Epidermal melanocyte (primary cell): ENCODE data around the gene PADI4.

Experiments
- DNase-seq: peaks from one replicate; pipeline ENCODE4 v3.0.0; 2011; ENCODE audit warnings: low spot score; ENCODE audit not compliant: insufficient read length

PADI4 gene

DNA sequence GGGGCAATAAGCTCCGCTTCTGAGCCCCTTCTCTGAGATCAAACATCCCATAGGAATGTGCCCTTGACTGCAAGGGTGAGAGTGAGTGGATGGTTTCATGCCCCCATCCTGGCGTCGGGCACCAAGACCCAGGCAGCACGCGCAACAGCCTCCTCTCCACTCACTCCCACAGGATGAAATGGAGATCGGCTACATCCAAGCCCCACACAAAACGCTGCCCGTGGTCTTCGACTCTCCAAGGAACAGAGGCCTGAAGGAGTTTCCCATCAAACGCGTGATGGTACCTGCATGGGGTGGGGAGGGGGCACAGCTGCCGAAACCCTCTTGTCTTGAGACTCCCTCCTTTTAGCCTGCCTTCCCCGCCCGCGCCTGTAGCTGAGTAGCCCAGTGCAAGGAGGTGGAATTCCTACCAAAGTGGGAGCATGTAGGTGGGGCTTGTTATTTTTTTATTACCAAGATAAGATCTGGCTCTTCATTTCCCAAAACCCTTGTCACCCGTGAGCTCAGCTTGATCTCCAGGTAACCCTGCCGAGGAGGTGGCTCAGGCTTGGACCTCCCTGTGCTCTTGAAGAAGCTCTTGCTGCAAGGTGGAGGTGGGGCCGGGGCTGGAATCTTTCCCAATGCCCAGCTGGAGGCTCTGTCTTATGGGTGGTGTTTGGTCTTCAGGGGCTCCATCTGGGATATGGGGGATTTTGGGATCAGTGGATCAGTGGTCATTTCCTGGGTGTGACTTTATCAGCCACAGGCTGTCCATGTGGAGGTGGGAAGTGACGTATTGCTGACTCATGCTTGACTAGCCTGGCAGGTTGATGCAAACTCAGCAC is 40.0 kb downstream of the PADI4 start:
- no peak for DNase-seq

DNA sequence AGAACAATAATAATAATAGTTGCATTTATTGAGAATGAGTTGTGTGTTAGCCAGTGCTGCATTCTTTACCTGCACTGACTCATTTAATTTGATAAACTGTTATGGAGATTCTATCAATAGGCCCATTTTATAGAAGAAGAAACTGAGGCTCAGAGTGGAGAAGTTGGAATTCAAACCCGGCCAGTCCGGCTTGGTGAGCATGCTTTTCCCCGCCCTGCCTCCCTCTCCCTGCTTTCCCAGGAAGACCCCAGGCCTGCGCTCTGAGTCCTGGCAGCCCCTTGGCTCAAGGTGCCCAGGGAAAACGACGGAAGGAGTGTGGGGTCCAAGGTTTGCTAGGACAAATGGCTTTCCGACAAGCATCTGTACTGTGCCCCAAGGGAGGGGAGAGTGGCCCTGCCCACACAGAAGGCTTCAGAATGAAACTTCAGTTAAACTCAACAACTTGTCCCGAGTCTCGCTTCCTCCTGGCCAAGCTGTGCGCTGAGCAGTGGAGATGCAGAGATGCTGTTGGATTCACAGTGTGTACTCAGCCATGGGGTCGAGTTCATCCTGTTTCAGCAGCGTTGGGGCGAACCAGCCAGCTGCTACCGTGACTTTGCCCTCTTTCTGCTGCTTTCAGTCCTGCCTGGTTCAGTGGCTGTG is 40.7 kb downstream of the PADI4 start:
- no peak for DNase-seq

DNA sequence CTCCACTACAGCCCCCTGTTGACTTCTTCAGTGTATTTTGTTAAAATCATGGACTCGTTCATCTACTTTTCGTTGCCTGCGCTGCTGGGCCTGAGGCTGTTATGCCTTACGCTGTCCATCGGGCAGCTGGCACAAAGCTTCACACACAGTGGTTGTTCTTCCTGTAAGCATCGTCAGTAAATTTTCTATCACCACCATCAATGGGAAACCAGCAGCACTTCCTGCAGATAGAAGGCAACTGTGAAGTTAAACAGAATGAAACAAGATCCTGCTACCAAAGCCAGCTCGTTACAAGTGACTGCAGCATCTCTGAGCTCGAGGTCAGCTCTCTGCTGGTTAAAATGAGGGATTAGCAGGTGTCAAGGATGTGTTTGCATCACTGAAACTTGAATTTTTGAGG is 42.1 kb downstream of the PADI4 start:
- DNase-seq = no peak

DNA sequence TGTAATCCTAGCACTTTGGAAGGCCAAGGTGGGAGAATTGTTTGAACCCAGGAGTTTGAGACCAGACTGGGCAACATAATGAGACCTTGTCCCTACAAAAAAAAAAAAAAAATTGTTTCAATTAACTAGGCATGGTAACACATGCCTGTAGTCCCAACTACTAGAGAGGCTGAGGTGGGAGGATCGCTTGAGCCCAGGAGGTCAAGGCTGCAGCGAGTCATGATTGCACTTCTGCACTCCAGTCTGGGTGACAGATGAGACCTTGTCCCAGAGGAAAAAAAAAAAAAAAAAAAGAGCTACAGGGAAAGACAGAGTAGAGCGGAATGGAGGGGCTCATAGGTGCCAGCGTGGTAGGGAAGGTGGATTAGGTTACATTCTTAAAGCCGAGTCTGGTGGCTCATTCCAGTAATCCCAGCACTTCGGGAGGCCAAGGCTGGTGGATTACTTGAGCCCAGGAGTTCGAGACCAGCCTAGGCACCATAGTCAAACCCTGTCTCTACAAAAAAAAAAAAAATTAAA is 43.0 kb downstream of the PADI4 start:
- DNase-seq = no peak

DNA sequence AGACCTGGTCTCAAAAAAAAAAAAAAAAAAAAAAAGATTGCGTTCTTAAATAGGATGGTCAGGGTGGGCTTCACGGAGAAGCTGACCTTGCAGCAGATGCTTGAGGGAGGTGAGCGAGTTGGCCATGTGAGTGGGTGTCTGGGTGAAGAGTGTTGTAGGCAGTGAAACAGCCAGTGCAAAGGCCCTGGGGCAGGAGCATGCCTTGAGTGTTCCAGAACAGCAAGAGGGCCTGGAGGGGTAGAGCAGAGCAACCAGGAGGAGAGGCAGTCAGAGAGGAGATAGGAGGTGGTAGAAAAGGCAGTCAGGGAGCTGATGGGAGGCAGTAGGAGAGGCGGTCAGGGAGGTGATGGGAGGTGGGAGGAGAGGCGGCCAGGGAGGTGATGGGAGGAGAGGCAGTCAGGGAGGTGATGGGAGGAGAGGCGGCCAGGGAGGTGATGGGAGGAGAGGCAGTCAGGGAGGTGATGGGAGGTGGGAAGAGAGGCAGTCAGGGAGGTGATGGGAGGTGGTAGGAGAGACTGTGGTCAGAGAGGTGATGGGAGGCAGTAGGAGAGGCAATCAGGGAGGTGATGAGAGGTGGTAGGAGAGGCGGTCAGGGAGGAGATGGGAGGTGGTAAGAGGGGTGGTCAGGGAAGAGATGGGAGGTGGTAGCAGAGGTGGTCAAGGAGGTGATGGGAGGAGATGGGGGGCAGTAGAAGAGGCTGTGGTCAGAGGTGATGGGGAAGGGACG is 43.8 kb downstream of the PADI4 start:
- DNase-seq = no peak

DNA sequence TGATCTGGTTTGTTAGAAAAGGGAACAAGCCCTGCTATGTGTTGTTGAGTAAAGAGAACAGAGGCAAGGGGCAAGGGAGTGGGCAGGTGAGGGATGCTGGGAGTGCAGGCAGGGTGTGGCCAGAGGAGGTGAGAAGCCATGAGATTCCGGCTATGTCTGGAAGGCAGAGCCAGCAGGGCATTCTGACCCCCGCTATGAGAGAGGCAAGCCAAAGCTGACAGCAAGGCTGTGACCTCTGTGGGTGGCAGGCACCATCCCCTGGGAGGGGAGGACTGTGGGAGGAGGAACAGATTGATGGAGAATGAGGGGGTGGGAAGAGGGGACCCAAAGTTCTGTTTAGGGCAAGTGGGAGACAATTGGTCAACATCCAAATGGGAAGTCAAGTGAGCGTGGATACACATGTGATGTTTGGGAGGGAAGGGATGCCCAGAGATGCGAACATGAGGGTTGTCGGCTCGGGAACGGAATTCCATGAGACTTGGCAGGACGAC is 44.5 kb downstream of the PADI4 start:
- no peak for DNase-seq

DNA sequence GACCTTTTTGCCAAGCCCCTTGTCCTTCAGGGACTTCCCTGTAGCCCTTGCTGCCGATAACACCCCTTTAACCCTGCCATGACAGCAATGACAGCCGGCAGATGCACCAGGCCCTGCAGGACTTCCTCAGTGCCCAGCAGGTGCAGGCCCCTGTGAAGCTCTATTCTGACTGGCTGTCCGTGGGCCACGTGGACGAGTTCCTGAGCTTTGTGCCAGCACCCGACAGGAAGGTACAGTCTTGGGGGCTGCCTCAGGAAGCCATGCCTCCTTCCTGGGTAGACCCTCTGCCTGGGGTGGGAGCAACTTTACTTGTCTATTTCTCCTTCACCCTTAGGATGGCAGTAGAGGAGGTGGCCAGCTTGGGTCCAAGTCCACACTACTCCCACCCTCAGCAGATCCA is 47.9 kb downstream of the PADI4 start:
- no peak for DNase-seq

DNA sequence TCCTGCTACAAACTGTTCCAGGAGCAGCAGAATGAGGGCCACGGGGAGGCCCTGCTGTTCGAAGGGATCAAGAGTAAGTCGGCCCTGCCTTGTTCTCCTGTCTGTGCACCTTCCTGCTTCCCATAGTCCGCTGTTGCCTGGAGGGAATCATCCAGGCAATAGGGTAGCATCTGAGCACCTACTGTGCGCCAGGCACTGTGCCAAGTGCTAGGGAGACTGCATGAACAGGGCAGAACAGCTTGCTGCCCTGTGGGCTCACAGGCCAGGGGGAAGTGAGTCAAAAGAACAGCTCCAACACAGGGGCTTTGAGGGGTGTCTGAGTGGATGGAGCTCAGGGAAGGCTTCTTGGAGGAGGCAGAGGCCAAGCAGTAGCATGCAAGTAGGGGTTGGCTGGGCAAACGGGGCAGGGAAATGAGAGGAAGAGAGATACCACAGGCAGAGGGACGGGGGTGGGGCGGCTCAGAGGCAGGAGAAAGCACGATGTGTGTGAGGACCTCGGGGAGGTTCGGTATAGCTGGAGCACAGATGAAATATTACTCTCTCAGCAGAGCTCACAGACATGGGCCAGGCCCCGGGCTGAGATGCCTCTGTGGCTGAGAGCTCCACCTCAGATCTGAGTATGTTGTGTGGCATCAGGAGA is 48.5 kb downstream of the PADI4 start:
- DNase-seq = no peak

DNA sequence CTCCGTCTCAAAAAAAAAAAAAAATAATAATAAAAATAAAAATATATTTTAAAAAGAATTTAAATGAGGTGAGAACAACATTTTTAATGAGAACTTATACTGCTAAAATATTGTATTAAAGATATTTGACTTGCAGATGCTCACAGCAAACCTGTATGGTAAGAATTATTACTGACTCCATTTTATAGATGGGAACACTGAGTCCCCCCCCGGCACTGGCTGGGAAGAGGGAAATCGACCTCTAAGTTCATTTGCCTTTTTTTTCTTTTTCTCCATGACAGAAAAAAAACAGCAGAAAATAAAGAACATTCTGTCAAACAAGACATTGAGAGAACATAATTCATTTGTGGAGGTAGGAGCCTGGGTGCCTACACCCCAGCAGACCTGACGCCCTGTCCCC is 50.6 kb downstream of the PADI4 start:
- DNase-seq = no peak

DNA sequence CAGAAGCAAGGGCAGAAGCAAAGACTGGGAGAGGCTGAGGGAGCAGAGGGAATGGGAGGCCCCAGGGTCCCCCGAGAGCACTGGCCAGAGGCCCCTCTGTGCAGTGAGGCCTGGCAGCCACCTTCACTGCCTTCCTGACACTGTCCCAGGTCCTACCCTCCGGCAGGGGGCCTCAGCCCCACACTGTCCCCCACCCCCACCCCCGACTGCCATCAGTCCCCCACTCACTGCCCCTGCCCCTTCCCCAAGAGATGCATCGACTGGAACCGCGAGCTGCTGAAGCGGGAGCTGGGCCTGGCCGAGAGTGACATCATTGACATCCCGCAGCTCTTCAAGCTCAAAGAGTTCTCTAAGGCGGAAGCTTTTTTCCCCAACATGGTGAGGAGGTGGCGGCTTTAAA is 51.0 kb downstream of the PADI4 start:
- no peak for DNase-seq

DNA sequence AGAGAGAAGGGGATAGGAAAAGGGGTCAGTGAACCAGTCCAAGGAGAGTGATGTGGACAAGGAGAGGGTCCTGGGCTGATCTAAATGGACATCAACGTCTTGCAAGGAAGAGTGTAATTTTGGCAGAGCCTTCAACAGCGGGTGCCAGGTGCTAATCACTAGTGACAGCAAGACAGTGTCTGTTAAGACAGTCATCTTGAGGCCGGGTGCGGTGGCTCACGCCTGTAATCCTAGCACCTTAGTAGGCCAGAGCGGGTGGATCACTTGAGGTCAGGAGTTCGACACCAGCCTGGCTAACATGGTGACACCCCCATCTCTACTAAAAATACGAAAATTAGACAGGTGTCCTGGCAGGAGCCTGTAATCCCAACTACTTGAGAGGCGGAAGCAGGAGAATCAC is 51.8 kb downstream of the PADI4 start:
- no peak for DNase-seq

DNA sequence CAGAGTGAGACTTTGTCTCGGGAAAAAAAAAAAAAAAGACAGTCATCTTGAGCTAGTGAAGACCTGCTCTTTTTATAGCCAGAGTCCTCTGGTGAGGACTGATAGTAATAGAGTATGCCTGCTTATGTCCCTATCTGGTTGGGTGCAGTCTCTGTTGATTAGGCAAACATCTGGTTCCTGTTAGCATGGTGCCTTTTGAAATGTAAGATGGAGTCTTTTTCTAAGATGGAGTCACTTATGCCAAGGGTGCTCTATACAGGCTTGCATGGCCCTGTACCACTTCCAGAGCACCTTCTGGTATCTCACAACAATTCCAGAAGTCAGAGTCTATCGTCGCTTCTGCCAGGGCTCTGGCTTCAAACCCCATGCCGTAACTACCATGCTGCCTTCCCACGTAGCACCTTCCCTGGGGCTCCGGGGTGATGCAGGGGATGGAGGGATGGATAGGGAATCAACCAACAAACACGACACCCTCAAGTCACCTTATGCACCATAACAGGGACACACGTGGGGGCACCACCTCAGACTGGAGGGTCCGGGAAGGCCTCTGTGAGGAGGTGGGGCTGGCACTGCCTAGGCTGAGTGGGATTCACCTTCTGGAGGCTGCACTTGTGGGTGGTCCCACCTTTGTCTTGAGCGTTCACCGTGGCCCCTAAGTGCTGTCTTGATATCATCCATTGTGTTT is 52.4 kb downstream of the PADI4 start:
- DNase-seq = peak; percentile 4

DNA sequence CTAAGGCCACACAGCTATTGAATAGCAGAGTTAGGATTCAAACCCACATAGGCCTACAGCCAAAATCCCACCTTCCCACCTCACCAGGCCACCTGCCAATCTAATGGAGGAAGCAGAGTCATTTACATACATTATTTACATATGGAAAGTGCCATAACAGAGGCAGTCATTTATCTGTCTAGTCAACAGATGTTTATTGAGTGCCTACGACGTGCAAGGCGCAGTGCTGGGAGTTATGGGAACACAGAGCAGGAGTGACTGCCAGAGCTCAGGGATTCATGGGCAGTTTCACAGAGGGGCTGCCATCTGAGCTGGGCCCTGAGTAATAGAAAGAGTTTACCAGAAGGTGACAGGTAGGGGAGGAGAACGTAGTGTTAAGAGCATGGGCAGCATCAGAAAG is 53.7 kb downstream of the PADI4 start:
- DNase-seq = no peak

DNA sequence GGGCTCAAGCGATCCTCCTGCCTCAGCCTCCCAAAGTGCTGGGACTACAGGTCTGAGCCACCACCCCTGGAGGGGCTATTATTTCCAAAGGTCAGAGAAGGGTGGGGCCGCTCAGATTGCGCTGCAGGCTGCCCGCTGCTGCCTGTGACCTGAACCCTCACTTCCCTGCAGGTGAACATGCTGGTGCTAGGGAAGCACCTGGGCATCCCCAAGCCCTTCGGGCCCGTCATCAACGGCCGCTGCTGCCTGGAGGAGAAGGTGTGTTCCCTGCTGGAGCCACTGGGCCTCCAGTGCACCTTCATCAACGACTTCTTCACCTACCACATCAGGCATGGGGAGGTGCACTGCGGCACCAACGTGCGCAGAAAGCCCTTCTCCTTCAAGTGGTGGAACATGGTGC is 55.4 kb downstream of the PADI4 start:
- no peak for DNase-seq

DNA sequence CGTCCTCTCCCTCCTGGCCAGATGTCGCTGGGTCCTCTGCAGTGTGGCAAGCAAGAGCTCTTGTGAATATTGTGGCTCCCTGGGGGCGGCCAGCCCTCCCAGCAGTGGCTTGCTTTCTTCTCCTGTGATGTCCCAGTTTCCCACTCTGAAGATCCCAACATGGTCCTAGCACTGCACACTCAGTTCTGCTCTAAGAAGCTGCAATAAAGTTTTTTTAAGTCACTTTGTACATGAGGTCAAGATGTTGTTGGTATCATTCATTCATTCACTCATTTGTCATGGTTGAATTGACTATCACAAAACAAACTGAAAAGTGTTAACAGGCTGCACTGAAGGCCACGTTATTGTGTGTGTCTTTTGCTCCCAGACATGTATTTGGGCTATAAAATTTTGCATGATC is 55.8 kb downstream of the PADI4 start:
- DNase-seq = no peak

DNA sequence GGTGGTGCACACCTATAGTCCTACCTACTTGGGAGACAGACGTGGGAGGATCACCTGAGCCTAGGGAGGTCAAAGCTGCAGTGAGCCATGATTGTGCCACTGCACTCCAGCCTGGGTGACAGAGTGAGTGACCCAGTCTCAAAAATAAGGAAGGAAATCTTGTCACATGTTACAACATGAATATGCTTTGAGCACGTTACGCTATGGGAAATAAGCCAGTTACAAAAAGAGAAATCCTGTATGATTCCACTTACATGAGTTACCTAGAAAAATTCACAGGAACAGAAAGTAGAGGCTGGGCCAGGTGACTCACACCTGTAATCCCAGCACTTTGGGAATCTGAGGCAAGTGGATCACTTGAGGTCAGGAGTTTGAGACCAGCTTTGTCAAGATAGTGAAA is 57.3 kb downstream of the PADI4 start:
- DNase-seq = no peak

DNA sequence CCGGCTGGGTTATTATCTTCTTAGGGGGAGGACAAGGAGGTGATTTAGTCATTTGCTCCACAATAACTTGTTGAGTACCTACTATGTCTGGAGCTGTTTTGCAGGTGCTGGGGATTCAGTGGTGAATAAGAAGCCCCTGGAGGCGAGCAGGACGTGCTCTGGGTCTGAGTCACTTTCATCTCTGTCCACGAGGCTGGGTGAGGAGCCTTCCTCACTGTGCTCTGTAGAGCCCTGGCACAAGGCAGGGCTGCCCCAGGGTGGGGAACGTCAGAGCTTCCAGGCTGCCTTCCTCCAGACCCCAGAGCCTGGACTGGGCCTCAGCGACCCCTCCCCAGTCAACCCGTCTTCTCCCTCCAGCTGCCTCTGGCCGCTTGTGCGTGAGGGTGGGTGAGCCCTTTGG is 61.5 kb downstream of the PADI4 start:
- peak; percentile 15 for DNase-seq

DNA sequence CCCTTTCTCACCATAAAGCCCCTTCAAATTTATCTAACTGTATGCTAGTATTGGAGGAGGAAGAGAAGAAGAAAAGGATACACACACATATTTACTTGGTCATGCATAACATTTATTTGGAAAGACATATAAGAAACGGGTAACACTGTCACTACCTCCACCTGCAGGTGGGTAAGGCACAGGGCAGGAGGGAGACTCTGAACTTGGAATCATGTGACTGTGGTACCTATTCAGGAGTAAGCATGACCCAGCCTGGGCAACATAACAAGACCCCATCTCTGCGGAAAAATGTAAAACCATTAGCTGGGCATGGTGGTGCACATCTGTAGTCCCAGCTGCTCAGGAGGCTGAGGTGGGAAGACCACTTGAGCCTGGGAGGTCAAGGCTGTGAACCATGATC is 62.6 kb downstream of the PADI4 start:
- DNase-seq = peak; percentile 11

DNA sequence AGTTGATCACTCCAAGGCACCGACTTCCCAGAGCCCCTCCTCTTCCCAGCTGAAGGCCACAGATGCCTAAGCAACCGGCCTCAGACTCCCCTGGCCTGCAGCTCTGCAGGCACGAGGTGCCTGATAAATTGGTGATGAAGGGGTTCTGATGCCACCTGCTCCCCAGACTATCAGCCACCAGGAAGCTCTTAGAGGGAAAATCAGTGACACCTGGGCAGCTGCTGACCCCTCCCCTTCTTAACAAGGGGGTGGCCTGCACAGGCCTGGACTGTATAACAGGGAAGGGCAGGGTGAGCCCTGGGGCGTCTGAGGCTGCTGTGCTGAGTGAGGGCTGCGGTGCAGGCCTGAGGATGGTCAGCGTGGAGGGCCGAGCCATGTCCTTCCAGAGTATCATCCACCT is 63.9 kb downstream of the PADI4 start, which contains the start of gene PADI6:
PADI6 (plus strand) TSS at position 301 of the 400 bp plus-strand sequence; CDS start at position 351, 50 bp downstream.
- DNase-seq = peak; percentile 7

DNA sequence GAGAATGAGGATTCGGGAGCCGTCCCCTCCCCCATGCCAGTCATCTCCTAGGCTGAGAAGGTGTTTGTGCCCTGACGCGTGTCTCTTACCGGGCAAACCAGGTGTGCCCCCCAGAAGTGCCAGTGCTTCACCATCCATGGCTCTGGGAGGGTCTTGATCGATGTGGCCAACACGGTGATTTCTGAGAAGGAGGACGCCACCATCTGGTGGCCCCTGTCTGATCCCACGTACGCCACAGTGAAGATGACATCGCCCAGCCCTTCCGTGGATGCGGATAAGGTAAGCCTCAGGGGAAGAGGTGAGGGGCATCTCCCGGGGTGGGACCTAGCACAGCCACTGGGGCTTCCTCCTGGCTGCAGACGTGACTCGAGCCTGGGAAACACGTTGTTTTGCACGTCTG is 65.0 kb downstream of the PADI4 start:
- DNase-seq = peak; percentile 3

DNA sequence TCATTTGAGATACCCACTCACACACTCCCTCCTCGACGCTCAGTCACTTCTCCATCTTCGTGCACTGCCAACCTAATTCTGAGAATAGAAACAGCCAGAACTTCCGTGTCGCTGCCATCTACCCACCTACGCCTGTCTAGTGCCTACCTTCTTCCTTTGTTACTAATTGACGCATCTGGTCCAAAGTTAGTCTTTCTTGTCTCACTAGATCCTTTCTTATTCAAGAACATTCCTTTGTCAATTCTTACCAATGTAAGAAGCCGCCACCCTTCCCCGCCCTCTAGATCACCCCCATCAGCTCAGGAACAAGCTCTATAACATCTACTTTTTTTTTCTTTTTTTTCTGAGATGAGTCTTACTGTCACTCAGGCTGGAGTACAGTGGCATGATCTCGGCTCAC is 67.7 kb downstream of the PADI4 start:
- peak; percentile 8 for DNase-seq
